HepG2 (cell line): ENCODE results near the gene PRR33. TPM values are rescaled to one million over a fixed set of nuclear protein-coding genes. Genes with fewer than 3 reads are reported as not detected.

Experiments used
- BHLHE40 ChIP-seq: IDR thresholded peaks from 2 replicates; pipeline ENCODE4 v1.6.1; 2011; ENCODE audit warnings: low read length, improper control_type of control experiment
- EZH2 ChIP-seq: conservative IDR thresholded peaks from 2 replicates; pipeline ENCODE4 v1.6.1; 2012; ENCODE audit warnings: mild to moderate bottlenecking, low read depth, low read length, moderate library complexity
- GLI4 ChIP-seq: sonication (generic); formaldehyde crosslinking; IDR thresholded peaks from 2 replicates; pipeline ENCODE4 v1.5.1; 2020; ENCODE audit warnings: missing genetic modification reagents, mild to moderate bottlenecking, moderate library complexity, borderline replicate concordance
- HMG20A ChIP-seq: IDR thresholded peaks from 2 replicates; pipeline ENCODE4 v1.6.1; 2016; ENCODE audit warnings: borderline replicate concordance
- HOXD1 ChIP-seq: sonication (generic); formaldehyde crosslinking; IDR thresholded peaks from 2 replicates; pipeline ENCODE4 v1.5.0; 2020; ENCODE audit warnings: missing genetic modification reagents
- JARID2 ChIP-seq: sonication (generic); formaldehyde crosslinking; IDR thresholded peaks from 2 replicates; pipeline ENCODE4 v1.8.1; 2023; ENCODE audit warnings: missing genetic modification reagents, inconsistent platforms; ENCODE audit not compliant: insufficient replicate concordance
- MAF1 ChIP-seq: sonication (generic); formaldehyde crosslinking; IDR thresholded peaks from 2 replicates; pipeline ENCODE4 v1.5.0; 2020; ENCODE audit warnings: missing genetic modification reagents, borderline replicate concordance
- MEIS2 ChIP-seq: sonication (generic); formaldehyde crosslinking; IDR thresholded peaks from 2 replicates; pipeline ENCODE4 v1.9.0; 2021; ENCODE audit warnings: mild to moderate bottlenecking, missing genetic modification reagents
- NFATC3 ChIP-seq: sonication (generic); formaldehyde crosslinking; IDR thresholded peaks from 2 replicates; pipeline ENCODE4 v1.5.1; 2020; ENCODE audit warnings: mild to moderate bottlenecking, missing genetic modification reagents
- NFIC ChIP-seq: IDR thresholded peaks from 2 replicates; pipeline ENCODE4 v1.6.1; 2012; ENCODE audit warnings: mild to moderate bottlenecking, low read length, inconsistent platforms
- PREB ChIP-seq: sonication (generic); formaldehyde crosslinking; IDR thresholded peaks from 2 replicates; pipeline ENCODE4 v1.4.0; 2020; ENCODE audit warnings: missing genetic modification reagents
- PRMT3 ChIP-seq: sonication (generic); formaldehyde crosslinking; IDR thresholded peaks from 2 replicates; pipeline ENCODE4 v1.8.1; 2022; ENCODE audit warnings: low read depth, mild to moderate bottlenecking, moderate library complexity, missing genetic modification reagents, borderline replicate concordance
- STAT5B ChIP-seq: sonication (generic); formaldehyde crosslinking; IDR thresholded peaks from 2 replicates; pipeline ENCODE4 v1.4.0; 2020; ENCODE audit warnings: missing genetic modification reagents
- ZNF138 ChIP-seq: sonication (generic); formaldehyde crosslinking; IDR thresholded peaks from 2 replicates; pipeline ENCODE4 v1.5.0; 2020; ENCODE audit warnings: mild to moderate bottlenecking, low read depth, missing genetic modification reagents
- ZNF556 ChIP-seq: sonication (generic); formaldehyde crosslinking; IDR thresholded peaks from 2 replicates; pipeline ENCODE4 v1.4.0; 2020; ENCODE audit warnings: mild to moderate bottlenecking, missing genetic modification reagents, borderline replicate concordance
- ZNF614 ChIP-seq: IDR thresholded peaks from 2 replicates; pipeline ENCODE4 v1.6.1; 2018; ENCODE audit warnings: missing biosample characterization, missing genetic modification reagents, inconsistent platforms, borderline replicate concordance
- ZNF660 ChIP-seq: sonication (generic); formaldehyde crosslinking; IDR thresholded peaks from 2 replicates; pipeline ENCODE4 v1.5.1; 2020; ENCODE audit warnings: mild to moderate bottlenecking, low read depth, missing genetic modification reagents, borderline replicate concordance
- ZNF83 ChIP-seq: sonication (generic); formaldehyde crosslinking; IDR thresholded peaks from 2 replicates; pipeline ENCODE4 v1.4.0; 2020; ENCODE audit warnings: missing genetic modification reagents, mild to moderate bottlenecking, borderline replicate concordance
- polyA plus RNA-seq, 8 experiments: library from polyadenylated mRNA; depleted of rRNA in 3 of 8; stranded (reverse) in 7 of 8; unstranded in 1 of 8; fragments of >200 nt; fragmentation: Illumina TruSeq in 4 of 8; extraction: Trizol in 4 of 8; gene quantifications; 2 replicates each; pipeline versions ENCODE4 v1.2.1 to v1.2.3, GENCODE V29; 2011 to 2016; ENCODE audit warnings: low read depth in 4 of 8, missing spikeins in 1 of 8, mixed read lengths in 1 of 8; ENCODE audit not compliant: insufficient read depth in 1 of 8
- total RNA-seq, 5 experiments: library from RNA; depleted of rRNA; stranded (reverse); fragments of >200 nt; fragmentation: Illumina TruSeq; extraction: Trizol; gene quantifications; 2 replicates each; pipeline ENCODE4 v1.2.3, GENCODE V29; 2016; ENCODE audit warnings: low read depth in 1 of 5
- TF ChIP-seq, protein P1 (sequence below), 2 experiments: fragments of 450-650 bp in 1 of 2; sonication (generic) in 1 of 2; formaldehyde crosslinking; IDR thresholded peaks; 2 replicates each; pipeline versions ENCODE4 v1.5.0 to v1.8.0; 2020 to 2022; ENCODE audit warnings: mild to moderate bottlenecking in 1 of 2, missing genetic modification reagents in 1 of 2
- TF ChIP-seq, protein P2 (sequence below): sonication (generic); formaldehyde crosslinking; IDR thresholded peaks from 2 replicates; pipeline ENCODE4 v1.4.0; 2020; ENCODE audit warnings: low read depth, missing genetic modification reagents
- TF ChIP-seq, protein P3 (sequence below): sonication (generic); formaldehyde crosslinking; IDR thresholded peaks from 2 replicates; pipeline ENCODE4 v1.5.0; 2020; ENCODE audit warnings: mild to moderate bottlenecking, missing genetic modification reagents

The PRR33 gene
- total and polyA plus RNA-seq, 2 of the 13 experiments (the other 11 are each of a cell fraction or from before 2014, with no cell fraction given): not detected

GRCh38 chr11:1842149-1843097 is 49.3 kb downstream of the PRR33 start (continued):
- TF ChIP-seq HOXD1 (CRISPR knock-in tag): peak; percentile 59; the same call in 1 of the 2 replicates
- 0 out of 2 replicates have a peak, but pooled peaks have one; percentile 31 for TF ChIP-seq STAT5B (CRISPR knock-in tag)
- TF ChIP-seq, protein P1, sequence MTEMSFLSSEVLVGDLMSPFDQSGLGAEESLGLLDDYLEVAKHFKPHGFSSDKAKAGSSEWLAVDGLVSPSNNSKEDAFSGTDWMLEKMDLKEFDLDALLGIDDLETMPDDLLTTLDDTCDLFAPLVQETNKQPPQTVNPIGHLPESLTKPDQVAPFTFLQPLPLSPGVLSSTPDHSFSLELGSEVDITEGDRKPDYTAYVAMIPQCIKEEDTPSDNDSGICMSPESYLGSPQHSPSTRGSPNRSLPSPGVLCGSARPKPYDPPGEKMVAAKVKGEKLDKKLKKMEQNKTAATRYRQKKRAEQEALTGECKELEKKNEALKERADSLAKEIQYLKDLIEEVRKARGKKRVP (CRISPR knock-in tag; IDR thresholded peaks at IDR 0.05): no peak
- TF ChIP-seq GLI4 (CRISPR knock-in tag): peak; percentile 9; the same call in 1 of the 2 replicates
- TF ChIP-seq BHLHE40: peak; percentile 51
- TF ChIP-seq ZNF83 (CRISPR knock-in tag): no peak
- TF ChIP-seq MEIS2: peak; percentile 100
- TF ChIP-seq, protein P2, sequence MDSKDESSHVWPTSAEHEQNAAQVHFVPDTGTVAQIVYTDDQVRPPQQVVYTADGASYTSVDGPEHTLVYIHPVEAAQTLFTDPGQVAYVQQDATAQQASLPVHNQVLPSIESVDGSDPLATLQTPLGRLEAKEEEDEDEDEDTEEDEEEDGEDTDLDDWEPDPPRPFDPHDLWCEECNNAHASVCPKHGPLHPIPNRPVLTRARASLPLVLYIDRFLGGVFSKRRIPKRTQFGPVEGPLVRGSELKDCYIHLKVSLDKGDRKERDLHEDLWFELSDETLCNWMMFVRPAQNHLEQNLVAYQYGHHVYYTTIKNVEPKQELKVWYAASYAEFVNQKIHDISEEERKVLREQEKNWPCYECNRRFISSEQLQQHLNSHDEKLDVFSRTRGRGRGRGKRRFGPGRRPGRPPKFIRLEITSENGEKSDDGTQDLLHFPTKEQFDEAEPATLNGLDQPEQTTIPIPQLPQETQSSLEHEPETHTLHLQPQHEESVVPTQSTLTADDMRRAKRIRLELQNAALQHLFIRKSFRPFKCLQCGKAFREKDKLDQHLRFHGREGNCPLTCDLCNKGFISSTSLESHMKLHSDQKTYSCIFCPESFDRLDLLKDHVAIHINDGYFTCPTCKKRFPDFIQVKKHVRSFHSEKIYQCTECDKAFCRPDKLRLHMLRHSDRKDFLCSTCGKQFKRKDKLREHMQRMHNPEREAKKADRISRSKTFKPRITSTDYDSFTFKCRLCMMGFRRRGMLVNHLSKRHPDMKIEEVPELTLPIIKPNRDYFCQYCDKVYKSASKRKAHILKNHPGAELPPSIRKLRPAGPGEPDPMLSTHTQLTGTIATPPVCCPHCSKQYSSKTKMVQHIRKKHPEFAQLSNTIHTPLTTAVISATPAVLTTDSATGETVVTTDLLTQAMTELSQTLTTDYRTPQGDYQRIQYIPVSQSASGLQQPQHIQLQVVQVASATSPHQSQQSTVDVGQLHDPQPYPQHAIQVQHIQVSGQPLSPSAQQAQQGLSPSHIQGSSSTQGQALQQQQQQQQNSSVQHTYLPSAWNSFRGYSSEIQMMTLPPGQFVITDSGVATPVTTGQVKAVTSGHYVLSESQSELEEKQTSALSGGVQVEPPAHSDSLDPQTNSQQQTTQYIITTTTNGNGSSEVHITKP: peak; percentile 86
- TF ChIP-seq ZNF614 (CRISPR knock-in tag): peak; percentile 74; the same call in 1 of the 2 replicates
- peak; percentile 91; the same call in 1 of the 2 replicates for TF ChIP-seq HMG20A (CRISPR knock-in tag)
- no peak for TF ChIP-seq ZNF138
- no peak for TF ChIP-seq JARID2 (CRISPR knock-in tag)
- TF ChIP-seq EZH2: no peak
- no peak for TF ChIP-seq PREB (CRISPR knock-in tag)
- no peak for TF ChIP-seq NFATC3 (CRISPR knock-in tag)
- no peak for TF ChIP-seq NFIC
- no peak for TF ChIP-seq PRMT3 (CRISPR knock-in tag)
- TF ChIP-seq ZNF660: 0 out of 2 replicates have a peak, but pooled peaks have one; percentile 38
- TF ChIP-seq MAF1 (CRISPR knock-in tag): no peak
- TF ChIP-seq, protein P3, sequence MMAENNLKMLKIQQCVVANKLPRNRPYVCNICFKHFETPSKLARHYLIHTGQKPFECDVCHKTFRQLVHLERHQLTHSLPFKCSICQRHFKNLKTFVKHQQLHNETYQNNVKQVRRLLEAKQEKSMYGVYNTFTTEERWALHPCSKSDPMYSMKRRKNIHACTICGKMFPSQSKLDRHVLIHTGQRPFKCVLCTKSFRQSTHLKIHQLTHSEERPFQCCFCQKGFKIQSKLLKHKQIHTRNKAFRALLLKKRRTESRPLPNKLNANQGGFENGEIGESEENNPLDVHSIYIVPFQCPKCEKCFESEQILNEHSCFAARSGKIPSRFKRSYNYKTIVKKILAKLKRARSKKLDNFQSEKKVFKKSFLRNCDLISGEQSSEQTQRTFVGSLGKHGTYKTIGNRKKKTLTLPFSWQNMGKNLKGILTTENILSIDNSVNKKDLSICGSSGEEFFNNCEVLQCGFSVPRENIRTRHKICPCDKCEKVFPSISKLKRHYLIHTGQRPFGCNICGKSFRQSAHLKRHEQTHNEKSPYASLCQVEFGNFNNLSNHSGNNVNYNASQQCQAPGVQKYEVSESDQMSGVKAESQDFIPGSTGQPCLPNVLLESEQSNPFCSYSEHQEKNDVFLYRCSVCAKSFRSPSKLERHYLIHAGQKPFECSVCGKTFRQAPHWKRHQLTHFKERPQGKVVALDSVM (CRISPR knock-in tag): peak; percentile 72
- peak; percentile 49; the same call in 1 of the 2 replicates for TF ChIP-seq ZNF556
